Amniotic stem cell (primary cell): ENCODE data around the gene CYP4F11.
"Not testable (repeated sequence)": the region's sequence is repeated elsewhere in the genome, so short reads cannot be mapped to it uniquely, and the experiment has no call there.

Experiments used
- DNase-seq: peaks from one replicate; lab custom pipeline; 2025; lab: John Stamatoyannopoulos, UW

The CYP4F11 gene

DNA sequence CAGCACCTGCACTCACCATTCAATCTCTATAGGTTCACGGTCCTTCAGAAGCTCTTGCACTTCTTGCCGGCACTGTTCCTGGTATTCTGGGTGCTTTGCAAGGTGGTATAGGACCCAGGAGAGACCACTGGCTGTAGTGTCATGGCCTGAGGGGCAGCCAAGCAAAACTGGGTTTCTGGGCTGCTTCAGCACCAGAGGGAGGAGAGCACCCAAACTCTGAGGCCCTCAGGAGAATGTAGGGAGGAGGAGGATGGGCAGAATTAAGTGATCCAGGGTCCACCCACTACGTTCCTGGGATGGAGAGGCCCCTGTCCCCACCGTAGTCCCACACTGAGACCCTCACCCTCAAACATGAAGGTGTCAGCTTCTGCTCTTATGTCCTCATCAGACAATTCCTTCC lies 12.3 kb downstream of the CYP4F11 start:
- DNase-seq: no peak

DNA sequence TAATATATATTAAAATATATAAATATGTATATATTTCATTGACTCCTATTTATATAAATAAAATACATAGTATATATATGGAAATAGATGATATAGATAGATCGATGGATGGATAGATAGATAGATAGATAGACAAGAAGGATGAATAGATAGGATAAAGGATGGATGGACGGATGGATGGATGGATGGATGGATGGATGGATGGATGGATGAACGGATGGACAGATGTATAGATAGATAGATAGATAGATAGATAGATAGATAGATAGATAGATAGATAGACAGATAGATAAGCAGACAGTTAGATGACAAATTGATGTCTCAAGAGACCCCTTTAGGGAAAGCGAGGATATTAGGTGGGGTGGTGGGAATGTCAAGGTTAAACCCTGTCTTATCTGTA lies 15.1 kb downstream of the CYP4F11 start:
- no peak for DNase-seq

DNA sequence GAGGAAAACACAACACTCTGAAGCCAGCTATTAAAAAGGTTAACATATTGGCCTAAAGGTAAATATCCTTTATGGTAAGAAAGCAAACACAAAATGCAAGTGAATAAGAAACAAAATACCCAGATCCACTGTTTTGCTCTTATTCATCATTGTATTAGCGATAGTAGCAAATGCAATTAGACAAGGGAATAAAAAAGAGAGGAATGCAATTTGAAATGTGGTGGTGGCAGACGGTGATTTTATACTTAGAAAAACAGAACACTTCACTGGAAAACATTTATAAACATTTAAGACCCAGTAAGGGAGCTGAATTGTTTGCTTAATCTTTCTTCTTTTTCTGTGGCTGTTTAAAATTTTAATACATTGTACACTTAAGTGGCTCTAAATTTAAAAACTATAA lies 19.2 kb downstream of the CYP4F11 start:
- no peak for DNase-seq

DNA sequence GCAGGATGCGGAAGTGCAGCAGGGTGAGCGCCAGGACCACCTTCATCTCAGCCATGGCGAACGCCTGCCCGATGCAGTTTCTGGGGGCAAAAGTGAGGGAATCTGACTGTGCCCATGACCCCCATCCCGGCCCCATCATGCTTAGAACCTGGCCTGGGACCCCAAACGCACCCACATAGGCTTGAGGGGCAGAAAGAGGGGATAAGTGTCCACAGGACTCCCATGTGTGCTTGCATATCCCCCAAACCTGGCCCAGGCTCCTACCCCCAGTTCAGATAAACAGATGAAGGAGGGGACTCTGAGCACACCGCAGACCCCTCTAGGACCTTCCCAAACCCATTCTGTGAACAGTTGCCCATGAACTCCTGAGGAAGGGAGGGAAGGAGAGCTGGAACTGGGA lies 20.5 kb downstream of the CYP4F11 start:
- no peak for DNase-seq

DNA sequence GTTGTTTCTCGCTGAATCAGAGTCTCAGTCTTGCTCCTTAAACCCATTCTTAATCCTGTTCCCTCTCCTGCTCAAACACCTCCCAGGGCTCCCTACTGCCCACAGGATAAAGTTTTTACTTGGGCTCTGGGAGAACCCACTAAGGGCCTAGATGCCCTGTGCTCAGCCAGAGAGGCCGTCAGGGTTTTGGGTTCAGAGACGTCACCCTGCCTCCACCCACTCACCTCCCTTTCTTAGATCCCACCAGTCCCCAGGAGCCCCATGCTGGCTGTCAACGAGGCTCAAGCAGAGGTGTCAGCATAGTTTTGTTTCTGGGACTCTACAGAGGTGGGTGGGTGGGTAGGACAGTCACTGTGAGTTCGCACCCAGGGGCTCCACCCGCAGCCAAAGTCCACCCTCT lies 20.9 kb downstream of the CYP4F11 start:
- no peak for DNase-seq

DNA sequence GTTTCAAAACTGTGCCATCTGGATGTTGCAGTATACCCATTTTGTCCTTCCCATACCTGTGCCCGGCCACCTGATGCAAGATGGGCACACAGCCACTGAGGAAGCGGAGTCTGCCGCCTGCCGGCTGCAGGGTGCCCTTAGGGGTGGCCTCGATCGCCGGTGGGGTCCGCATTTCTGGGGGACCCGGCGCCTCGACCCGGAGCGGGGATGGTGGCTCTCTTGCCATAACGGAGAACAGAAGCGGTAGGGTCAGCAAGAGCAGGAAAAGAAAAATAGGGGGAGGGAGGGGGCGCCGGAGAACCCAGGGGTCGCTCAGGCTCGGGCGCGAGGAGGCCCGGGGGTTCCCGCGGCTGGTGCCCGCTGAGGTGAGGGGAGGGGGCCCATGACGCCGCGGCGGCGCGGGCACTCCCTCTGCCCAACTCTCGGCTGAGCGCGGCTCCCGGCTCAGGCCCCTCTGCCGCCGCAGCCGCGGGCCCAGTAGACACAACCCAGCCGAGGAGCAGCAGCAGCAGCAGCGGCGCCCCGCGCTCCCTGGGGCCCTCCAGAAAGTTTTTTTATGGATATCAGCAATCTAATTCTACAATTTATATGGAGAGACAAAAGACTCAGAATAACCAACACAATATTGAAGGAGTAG lies 22.6 kb downstream of the CYP4F11 start:
- no peak for DNase-seq

DNA sequence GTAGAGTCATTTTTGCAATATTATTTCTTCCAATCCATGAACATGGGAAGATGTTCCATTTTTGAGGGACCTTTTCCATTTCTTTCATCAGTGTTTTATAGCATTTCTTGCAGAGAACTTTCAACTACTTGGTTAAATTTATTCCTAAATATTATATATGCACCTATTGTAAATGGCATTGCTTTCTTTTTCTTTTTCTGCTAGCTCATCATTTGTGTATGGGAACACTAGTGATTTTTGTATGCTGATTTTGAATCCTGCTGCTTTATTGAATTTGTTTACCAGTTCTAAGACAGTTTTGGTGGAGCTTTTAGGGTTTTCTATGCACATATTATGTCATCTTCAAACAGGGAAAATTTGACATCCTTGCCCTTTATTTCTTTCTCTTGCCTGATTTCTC lies 29.3 kb downstream of the CYP4F11 start:
- no peak for DNase-seq

DNA sequence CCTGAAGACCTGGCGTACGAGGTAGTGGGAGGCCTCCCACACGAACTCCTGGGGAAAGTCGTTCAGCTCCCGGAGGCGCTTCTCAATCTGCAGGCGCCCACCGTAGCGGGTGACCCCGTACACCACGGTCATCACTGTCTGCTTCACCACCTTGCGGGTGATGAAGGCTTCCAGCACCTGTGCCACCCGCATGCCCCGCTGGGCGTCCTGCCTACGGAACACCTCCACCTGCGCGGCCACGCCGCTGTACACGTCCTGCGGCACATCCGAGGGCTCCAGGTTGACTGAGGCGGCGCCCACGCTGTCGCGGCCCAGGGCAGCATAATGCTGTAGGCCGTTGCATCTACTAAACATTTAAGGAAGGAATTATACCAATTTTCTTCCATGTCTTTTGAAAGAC lies 31.4 kb downstream of the CYP4F11 start:
- not testable (repeated sequence) for DNase-seq

DNA sequence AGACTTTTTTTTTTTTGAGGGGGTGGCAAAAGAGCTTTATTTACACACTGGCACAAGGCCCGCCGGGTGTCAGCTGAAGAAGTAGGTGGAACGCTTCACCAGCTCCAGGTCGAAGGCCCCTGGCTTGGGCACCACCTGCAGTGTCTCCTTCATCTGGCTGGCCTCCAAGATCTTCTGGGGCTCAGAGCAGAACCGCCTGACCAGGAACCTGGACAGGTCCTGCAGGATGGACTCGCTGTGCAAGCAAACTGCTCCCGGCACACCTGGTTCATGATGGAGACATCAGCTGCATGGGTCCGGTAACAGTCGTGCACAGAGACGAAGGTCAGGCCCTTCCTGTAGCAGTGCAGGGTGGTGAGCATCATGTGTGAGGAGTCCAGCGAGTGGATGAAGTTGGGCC lies 32.1 kb downstream of the CYP4F11 start:
- DNase-seq: no peak

DNA sequence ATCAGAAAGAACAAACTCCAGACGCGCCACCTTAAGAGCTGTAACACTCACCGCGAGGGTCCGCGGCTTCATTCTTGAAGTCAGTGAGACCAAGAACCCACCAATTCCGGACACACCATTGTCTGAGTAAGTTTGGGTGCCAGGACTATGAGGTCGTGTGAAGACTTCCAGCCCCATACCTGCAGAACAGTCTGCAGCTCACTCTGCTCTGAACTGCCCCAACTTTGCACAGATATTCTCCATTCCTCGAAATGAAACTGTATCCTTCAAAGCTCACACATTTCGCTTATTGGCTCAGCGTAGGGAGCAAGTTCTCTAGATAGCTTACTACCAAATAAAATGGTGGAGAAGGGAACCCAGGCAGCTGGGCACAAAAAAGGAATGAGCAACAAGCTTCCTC lies 33.8 kb downstream of the CYP4F11 start:
- no peak for DNase-seq

DNA sequence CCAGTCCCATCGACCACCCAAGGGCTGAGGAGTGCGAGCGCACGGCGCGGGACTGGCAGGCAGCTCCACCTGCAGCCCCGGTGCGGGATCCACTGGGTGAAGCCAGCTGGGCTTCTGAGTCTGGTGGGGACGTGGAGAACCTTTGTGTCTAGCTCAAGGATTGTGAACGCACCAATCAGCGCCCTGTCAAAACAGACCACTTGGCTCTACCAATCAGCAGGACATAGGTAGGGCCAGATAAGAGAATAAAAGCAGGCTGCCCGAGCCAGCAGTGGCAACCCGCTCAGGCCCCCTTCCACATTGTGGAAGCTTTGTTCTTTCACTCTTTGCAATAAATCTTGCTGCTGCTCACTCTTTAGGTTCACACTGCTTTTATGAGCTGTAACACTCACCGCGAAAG lies 34.3 kb downstream of the CYP4F11 start:
- DNase-seq: not testable (repeated sequence)

DNA sequence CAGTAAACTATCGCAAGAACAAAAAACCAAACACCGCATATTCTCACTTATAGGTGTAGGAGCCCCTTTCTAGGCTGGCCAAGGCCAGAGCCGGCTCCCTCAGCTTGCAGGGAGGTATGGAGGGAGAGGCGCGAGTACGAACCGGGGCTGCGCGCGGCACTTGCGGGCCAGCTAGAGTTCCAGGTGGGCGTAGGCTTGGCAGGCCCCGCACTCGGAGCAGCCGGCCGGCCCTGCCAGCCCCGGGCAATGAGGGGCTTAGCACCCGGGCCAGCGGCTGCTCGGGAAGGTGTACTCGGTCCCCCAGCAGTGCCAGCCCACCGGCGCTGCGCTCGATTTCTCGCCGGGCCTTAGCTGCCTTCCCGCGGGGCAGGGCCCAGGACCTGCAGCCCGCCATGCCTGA lies 34.8 kb downstream of the CYP4F11 start:
- not testable (repeated sequence) for DNase-seq

DNA sequence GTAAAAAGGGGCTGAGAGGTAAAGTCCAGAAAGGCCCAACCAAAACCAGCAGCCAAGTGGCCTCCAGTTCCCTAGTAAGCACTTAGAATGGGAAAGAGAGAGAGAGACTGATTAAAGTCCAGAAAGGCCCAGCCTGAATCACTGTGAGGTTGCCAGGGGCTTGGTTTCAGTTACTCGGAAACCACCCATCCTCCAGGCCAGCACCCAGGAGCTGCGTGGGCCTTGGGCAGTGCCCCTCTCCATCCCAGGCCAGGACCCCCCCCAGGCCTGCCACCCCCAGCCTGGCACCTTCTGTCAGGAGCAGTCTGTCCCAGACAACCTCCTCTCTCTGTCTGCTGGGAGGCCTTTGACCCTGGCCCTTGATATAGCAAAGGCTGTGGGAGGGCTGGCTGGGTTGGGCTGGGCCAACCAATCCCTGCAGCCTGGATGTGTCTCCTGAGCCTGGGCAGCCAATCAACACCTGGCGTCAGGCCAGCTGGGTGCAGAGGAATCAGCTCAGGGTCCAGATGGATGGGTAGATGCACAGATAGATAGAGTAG lies 36.5 kb downstream of the CYP4F11 start, which contains the start of gene CYP4F2:
TSS of gene CYP4F2 (minus strand) at position 337 of the 539 bp plus-strand sequence. CDS start 463 bp downstream, outside the sequence.
- no peak for DNase-seq

DNA sequence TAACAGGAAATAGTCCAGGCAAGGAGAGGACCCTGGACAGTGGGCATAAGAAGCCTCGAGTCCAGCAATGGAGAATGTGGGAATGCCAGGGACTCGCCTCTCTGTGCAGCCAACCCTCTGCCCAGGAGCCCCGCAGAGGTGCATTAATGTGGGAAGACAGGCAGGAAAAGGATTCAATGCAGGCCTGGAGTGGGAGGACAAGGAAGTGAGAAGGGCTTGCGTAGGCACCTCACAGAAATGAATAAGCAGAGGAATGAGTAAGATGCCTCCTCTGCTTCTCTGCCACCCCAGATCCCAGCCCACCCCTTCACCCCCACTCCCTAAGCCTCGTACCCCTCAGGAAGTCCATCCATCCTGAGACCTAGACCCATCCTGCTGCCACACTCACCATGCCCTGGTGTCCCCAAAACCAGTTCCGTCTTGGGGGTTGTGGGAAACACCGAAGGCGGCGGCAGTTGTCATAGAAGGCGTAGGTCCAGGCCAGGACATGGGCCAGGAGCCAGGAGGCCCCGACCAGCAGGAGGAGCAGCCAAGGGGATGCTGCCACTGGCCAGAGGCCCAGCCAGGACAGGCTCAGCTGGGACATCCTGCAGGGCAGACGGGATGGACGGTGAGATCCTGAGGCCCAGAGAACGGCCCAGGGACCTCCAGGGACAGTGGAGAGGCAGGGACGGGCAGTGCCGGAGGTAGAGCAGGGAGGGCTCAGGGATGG lies 37.1 kb downstream of the CYP4F11 start:
- DNase-seq: no peak

DNA sequence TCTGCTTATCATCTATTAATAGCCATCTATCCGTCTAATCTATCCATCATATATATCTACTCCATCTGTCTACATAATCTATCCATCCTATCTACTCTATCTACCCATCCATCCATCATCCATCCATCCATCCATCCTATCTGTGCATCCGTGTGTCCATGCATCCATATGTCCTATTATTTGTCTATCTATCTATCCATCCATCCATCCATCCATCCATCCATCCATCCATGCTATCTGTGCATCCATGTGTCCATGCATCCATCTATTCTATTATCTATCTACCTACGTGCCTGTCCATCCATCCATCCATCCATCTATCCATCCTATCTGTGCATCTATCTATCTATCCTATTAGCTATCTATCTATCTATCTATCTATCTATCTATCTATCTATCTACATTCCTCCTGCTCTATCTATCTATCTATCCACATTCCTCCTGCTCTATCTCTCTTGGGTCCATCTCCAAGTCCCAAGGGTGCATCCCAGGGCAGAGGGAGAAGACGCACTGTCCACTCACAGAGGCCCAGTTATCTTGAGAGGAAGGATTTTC lies 38.4 kb downstream of the CYP4F11 start:
- no peak for DNase-seq

DNA sequence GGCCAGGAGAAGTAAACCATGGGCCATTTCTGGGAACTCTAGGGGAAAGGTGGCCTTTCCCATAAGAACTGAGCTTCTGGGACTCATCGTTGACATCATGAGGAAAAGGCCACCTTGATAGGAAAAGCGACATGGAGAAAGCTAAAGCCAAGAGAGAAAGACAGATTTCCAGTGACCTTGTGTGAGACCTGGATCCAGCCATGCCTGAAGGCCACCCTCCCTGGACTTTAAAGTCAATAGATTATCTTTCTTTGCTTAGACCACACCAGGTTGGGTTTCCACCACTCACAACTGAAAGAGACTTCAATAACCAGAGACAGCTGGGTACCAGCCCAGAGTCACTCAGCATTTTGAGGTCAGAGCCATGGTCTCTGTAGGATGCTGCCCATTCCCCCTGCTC lies 40.0 kb downstream of the CYP4F11 start:
- DNase-seq: no peak

DNA sequence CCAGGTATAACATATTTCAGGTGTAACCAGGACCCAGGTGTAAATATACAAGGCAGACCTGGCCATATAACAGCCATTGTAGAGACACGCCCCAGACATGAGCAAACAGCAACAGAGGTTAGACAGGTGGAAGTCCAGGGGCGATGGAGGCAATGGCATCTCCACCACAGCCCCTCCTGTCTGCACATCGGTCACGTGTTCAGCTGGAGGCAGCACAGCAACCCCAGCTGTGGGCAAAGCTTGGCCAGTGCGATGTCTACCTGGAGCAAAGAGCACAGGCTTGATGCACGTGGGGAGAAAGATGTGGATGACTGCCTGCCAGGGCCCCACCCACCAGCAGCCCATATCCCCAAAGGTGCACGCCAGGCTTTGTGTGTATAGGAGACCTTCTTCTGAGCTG lies 40.9 kb downstream of the CYP4F11 start:
- DNase-seq: no peak

DNA sequence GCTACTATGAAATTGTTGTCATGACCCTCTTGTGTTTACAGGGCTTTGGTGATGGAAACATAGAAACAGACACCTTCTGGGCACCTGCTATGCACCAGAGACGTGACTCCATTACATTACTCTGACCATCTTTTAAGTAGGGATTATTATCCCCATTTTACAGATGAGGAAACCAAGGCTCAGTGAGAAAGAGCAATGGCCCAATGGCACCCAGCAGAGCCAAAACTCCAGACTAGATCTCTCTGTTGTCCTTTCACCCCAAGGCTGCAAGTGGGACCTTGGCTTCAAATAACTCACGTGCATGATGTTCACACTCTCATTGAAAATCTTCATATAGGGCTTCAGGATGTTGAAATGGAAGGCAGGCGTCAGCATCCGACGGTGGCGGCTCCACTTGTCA lies 42.3 kb downstream of the CYP4F11 start:
- DNase-seq: no peak

DNA sequence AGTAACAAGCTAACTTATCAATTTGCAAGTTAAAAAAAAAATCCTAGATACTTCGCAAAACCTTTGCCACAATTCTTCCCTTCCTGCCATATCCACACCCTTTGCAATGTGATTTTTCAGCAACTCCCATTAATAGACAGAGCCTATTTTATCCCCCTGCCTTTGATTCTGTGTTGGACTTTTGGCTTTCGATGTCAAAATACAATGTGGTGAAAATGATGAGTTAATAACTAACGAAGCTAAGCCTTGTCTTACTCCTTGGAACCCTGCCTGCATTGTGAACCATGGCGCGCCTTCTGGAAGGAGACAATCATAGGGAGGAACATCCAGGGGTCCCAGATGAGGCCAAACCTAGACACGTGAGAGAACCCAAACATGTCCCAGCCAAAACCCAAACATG lies 42.9 kb downstream of the CYP4F11 start:
- DNase-seq: no peak

DNA sequence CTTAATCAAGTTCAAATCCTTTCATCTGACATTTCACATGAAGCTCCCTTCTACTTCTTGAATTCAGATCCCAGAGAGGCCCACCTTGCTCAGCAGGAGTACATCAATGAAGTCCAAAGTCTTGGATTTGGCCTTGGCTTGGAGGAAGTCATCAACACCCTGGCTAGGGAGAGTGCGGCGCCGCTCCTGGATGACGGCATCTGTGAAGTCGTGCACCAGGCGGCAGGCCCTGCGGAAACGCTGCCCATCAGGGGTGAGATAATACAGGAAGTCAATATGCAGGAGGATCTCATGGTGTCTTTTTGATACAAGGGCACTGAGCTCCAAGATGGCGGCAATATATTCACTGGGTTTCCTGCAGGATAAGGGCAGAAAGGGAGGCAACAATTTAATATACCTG lies 45.0 kb downstream of the CYP4F11 start:
- DNase-seq: not testable (repeated sequence)

DNA sequence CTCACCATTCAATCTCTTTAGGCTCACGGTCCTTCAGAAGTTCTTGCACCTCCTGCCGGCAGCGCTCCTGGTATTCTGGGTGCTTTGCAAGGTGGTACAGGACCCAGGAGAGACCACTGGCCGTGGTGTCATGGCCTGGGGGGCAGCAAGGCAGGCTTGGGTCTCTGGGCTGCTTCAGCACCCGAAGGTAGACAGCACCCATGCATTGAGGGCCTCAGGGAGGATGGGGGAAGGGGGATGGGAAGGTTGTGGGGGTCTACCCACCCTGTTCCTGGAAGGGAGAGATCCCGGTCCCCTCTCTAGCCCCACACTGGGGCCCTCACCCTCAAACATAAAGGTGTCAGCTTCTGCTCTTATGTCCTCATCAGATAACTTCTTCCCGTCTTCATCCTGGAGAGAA lies 48.4 kb downstream of the CYP4F11 start:
- no peak for DNase-seq

DNA sequence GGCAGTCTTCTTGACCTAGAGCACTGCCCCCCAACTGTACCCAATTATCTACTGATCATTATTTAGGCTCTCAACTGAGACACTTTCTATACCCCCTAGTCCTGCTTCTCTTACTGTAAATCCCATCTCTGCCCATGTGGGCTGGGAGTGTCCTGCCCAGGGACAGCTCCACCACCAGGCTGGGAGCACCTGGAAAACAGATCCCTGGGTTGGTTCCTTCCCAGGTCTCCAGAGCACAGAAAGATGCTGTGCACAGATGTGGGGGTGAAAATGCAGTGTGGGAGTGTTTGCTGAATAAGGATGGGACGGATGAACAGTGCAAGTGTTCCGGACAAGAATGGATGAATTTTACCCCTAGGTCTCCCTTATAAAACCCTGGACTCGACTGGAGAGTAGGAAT lies 49.2 kb downstream of the CYP4F11 start:
- DNase-seq: no peak

DNA sequence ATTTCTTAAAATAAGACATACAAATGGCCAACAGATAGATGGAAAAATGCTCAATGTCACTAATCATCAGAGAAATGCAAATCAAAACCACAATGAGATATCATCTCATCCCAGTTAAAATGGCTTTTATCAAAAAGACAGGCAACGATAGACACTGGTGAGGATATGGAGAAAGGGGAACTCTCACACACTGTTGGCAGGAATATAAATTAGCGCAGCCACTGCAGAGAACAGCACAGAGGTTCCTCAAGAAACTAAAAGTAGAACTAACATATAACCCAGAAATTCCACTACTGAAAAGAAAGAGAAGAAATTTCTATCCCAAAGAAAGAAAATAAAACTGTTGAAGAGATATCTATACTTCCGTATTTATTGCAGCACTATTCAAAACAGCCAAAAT lies 51.0 kb downstream of the CYP4F11 start:
- not testable (repeated sequence) for DNase-seq
